D721Med (cell line): ENCODE data around the gene TXNDC8.

ENCODE experiments used
- DNase-seq: peaks from one replicate; pipeline ENCODE4 v3.0.0; 2011; ENCODE audit warnings: low spot score; ENCODE audit not compliant: insufficient read length
- FAIRE-seq: peaks from 2 replicates; lab custom pipeline; 2011; peaks lifted over from hg19 to GRCh38; lab: Jason Lieb, UNC
- CTCF ChIP-seq: IDR thresholded peaks from 2 replicates; pipeline ENCODE4 v1.5.1; 2012; ENCODE audit warnings: mild to moderate bottlenecking, control low read depth; ENCODE audit not compliant: insufficient read depth; ENCODE audit errors: missing control alignments

The TXNDC8 gene

GRCh38 chr9:110356639-110357395, 19.2 kb upstream of the TXNDC8 start:
- no peak for TF ChIP-seq CTCF
- DNase-seq (no peak), FAIRE-seq (no peak)

DNA sequence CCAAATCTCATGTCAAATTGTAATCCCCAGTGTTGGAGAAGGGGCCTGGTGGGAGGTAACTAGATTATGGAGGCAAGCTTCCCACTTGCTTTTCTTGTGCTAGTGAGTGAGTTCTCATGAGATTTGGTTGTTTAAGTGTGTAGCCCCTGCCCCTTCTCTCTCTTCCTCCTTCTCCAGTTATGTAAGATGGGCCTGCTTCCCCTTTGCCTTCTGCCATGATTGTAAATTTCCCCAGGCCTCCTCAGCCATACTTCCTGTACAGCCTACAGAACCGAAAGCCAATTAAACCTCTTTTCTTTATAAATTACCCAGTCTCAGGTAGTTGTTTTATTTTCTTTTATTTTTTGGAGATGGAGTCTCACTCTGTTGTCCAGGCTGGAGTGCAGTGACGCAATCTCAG, 18.2 kb upstream of the TXNDC8 start:
- DNase-seq = no peak
- no peak for TF ChIP-seq CTCF
- FAIRE-seq = no peak

DNA sequence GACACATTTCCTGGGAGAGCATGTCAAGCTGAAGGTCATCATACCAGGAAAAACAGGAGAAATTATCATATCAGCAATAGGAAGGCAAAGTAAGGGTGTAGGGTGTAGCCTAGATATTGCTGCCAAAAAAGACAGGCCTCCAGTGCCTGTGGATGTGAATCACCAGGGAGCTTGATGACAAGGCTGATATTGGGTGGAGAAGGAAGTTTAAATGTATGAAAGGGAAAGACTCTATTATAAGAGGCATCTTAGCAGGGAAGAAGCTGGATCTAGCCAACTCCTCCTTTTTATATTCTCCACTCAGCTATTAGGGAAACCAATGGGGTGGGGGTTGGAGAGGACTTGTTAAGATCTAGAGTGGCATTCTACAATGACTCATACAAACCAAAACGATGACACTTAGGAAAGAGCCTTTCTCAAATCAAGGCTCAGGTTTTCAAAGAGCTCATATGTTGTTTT, 13.4 kb upstream of the TXNDC8 start:
- no peak for TF ChIP-seq CTCF
- DNase-seq (no peak), FAIRE-seq (no peak)

- FAIRE-seq = no peak
These were observed 8.7 kb upstream of the TXNDC8 start for GRCh38 chr9:110346325-110346724.

GRCh38 chr9:110344821-110345220, 7.2 kb upstream of the TXNDC8 start:
- DNase-seq (no peak), FAIRE-seq (no peak)
- TF ChIP-seq CTCF = no peak

More at GRCh38 chr9:110346325-110346724, 8.7 kb upstream of the TXNDC8 start:
- no peak for DNase-seq
- no peak for TF ChIP-seq CTCF

DNA sequence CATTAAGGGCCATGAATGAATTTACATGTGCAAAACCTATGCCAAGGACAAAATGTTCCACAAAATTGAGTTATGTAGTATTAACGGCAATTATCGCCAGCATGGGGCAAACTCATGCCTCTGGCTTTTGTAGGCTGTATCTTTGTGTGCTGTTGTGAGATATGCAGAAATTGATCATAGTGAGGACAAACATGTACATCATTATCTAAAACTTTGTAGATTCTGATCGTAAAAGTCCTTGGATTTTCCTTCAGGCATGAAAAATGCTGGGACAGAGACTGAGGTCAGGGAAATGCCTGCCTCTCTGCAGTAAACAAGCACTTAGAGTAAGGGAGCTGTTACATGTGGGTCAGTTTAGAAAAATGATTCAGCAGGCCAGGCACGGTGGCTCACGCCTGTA, 5.9 kb upstream of the TXNDC8 start:
- no peak for DNase-seq
- TF ChIP-seq CTCF = no peak
- no peak for FAIRE-seq

DNA sequence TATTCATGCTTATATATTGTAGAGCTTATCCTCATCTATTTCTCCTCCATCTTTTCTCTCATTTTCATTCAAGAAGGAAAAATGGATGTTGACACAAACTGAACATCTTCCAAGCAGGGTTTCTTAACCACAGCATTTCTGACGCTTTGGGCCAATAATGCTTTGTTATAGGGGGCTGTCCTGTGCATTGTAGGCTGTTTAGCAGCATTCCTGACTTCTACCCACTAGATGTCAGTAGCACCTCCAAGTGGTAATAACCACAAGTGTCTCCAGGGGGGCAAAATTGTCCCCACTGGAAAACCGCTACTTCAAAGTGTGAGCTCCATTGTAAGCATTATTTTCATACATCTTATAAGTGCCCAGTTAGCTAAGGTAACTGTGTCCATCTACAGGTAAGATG, 2.6 kb upstream of the TXNDC8 start:
- FAIRE-seq = no peak
- TF ChIP-seq CTCF = peak; percentile 16
- DNase-seq = no peak
